Fibroblast of villous mesenchyme (primary cell): Measurements from ENCODE around the gene FRMD8. TPM values are rescaled to one million over a fixed set of nuclear protein-coding genes. Genes with fewer than 3 reads are reported as not detected.

ENCODE experiments used
- DNase-seq: peaks from one replicate; pipeline ENCODE4 v3.0.0-alpha.2; 2010; ENCODE audit warnings: low read depth
- H3K4me3 ChIP-seq: 2 replicates; pipeline ENCODE4 v1.5.1; 2011; ENCODE audit warnings: low read depth, mild to moderate bottlenecking, low read length
- CTCF ChIP-seq: IDR thresholded peaks from 2 replicates; pipeline ENCODE4 v1.5.1; 2012; ENCODE audit warnings: low read depth, mild to moderate bottlenecking, low read length; ENCODE audit not compliant: insufficient read depth
- total RNA-seq: library from RNA; depleted of rRNA; stranded (reverse); fragments of >200 nt; gene quantifications from 2 replicates; pipeline ENCODE4 v1.2.3, GENCODE V29; 2012

FRMD8 gene
- total RNA-seq, 1 donor: 44.5 TPM

- peak overlapping the region; percentile 91 for H3K4me3 ChIP-seq
- TF ChIP-seq CTCF: peak; percentile 15
- peak; percentile 66 for DNase-seq
These were observed 46.5 kb downstream of the FRMD8 start for GRCh38 chr11:65432686-65433582.

- peak; percentile 39 for DNase-seq
- TF ChIP-seq CTCF: no peak
- peak overlapping the region; percentile 38 for H3K4me3 ChIP-seq
These were observed 47.2 kb downstream of the FRMD8 start for GRCh38 chr11:65433657-65434056.

- peak; percentile 66 for DNase-seq
- TF ChIP-seq CTCF: no peak
- peak overlapping the region; percentile 29 for H3K4me3 ChIP-seq
These were observed 47.7 kb downstream of the FRMD8 start for GRCh38 chr11:65434057-65434666.

GRCh38 chr11:65434667-65435410, 48.4 kb downstream of the FRMD8 start:
- peak; percentile 52 for DNase-seq
- H3K4me3 ChIP-seq: peak overlapping the region; percentile 29
- no peak for TF ChIP-seq CTCF

- peak; percentile 59 for DNase-seq
- TF ChIP-seq CTCF: no peak
- peak overlapping the region; percentile 13 for H3K4me3 ChIP-seq
These were observed 49.0 kb downstream of the FRMD8 start for GRCh38 chr11:65435411-65435931.

GRCh38 chr11:65435981-65436411, 49.6 kb downstream of the FRMD8 start:
- peak overlapping the region; percentile 13 for H3K4me3 ChIP-seq
- TF ChIP-seq CTCF: no peak
- no peak for DNase-seq
